DMS 273 treated with DMSO at 0.1 percent for 48 hours (cell line): ENCODE results near the gene LCN15.
"Not testable (repeated sequence)": the region's sequence is repeated elsewhere in the genome, so short reads cannot be mapped to it uniquely, and the experiment has no call there.

Experiments used
- DNase-seq: peaks from one replicate; lab custom pipeline; 2025; lab: John Stamatoyannopoulos, UW

Gene LCN15

GRCh38 chr9:136755302-136756133, 8.8 kb downstream of the LCN15 start:
- DNase-seq: not testable (repeated sequence)

- no peak for DNase-seq
Observed at GRCh38 chr9:136754626-136755301, 9.6 kb downstream of the LCN15 start.

- no peak for DNase-seq
Observed at GRCh38 chr9:136754059-136754572, 10.2 kb downstream of the LCN15 start.

GRCh38 chr9:136753371-136754058, 10.8 kb downstream of the LCN15 start:
- DNase-seq: no peak

GRCh38 chr9:136751814-136752213, 12.5 kb downstream of the LCN15 start:
- DNase-seq: no peak

- no peak for DNase-seq
Observed at GRCh38 chr9:136751244-136751643, 13.1 kb downstream of the LCN15 start.

GRCh38 chr9:136750526-136750925, 13.8 kb downstream of the LCN15 start:
- DNase-seq: no peak

- no peak for DNase-seq
Observed at GRCh38 chr9:136748666-136749611, 15.4 kb downstream of the LCN15 start.

GRCh38 chr9:136748201-136748600, 16.1 kb downstream of the LCN15 start, which contains the start of gene LCN6:
LCN6 (minus strand) TSS chr9:136748525; CDS start chr9:136748483, 42 bp downstream.
- no peak for DNase-seq

- no peak for DNase-seq
Observed at GRCh38 chr9:136747161-136748060, 16.9 kb downstream of the LCN15 start.

GRCh38 chr9:136746621-136747020, 17.7 kb downstream of the LCN15 start:
- no peak for DNase-seq

GRCh38 chr9:136746155-136746490, 18.2 kb downstream of the LCN15 start:
- DNase-seq: no peak

GRCh38 chr9:136745389-136746154, 18.7 kb downstream of the LCN15 start:
- no peak for DNase-seq

- DNase-seq: no peak
Observed at GRCh38 chr9:136744773-136745172, 19.5 kb downstream of the LCN15 start.

GRCh38 chr9:136743639-136744211, 20.6 kb downstream of the LCN15 start:
- no peak for DNase-seq

GRCh38 chr9:136742591-136743391, 21.5 kb downstream of the LCN15 start, which contains the start of gene LCN10:
LCN10 (minus strand) TSS chr9:136742940; CDS start chr9:136742903, 37 bp downstream.
- no peak for DNase-seq

- no peak for DNase-seq
Observed at GRCh38 chr9:136741883-136742571, 22.3 kb downstream of the LCN15 start.
